ENCODE measurements around the gene SNCAIP. TPM values are rescaled to one million over a fixed set of nuclear protein-coding genes. Genes with fewer than 3 reads are reported as not detected.
"Not testable (repeated sequence)": the region's sequence is repeated elsewhere in the genome, so short reads cannot be mapped to it uniquely, and the experiment has no call there.

SNCAIP gene
- total RNA-seq, 4 donors from 2014 or later = 11.5 to 36.3 (median 15.2) TPM

- TF ChIP-seq CTCF (IDR thresholded peaks at IDR 0.05) = no peak
- no peak for ATAC-seq (ENCODE audit: low FRiP score)
- DNase-seq (ENCODE audit: low spot score) = no peak
Measured at GRCh38 chr5:122473138-122473843, 161.3 kb downstream of the SNCAIP start.

- no peak for ATAC-seq (ENCODE audit: low FRiP score)
Measured at GRCh38 chr5:122473941-122474340, 161.9 kb downstream of the SNCAIP start.

GRCh38 chr5:122478741-122479442 lies 166.9 kb downstream of the SNCAIP start:
- DNase-seq (ENCODE audit: low spot score) (no peak), ATAC-seq (ENCODE audit: low FRiP score) (peak; percentile 93)
- no peak for TF ChIP-seq CTCF (IDR thresholded peaks at IDR 0.05)

More at GRCh38 chr5:122473941-122474340, 161.9 kb downstream of the SNCAIP start:
- DNase-seq (ENCODE audit: low spot score) = no peak
- TF ChIP-seq CTCF (IDR thresholded peaks at IDR 0.05) = no peak

- DNase-seq (ENCODE audit: low spot score) (no peak), ATAC-seq (ENCODE audit: low FRiP score) (no peak)
- no peak for TF ChIP-seq CTCF (IDR thresholded peaks at IDR 0.05)
Measured at GRCh38 chr5:122480146-122480545, 168.1 kb downstream of the SNCAIP start.

- no peak for TF ChIP-seq CTCF (IDR thresholded peaks at IDR 0.05)
- no peak for DNase-seq (ENCODE audit: low spot score)
- ATAC-seq (ENCODE audit: low FRiP score) = no peak
Measured at GRCh38 chr5:122484103-122484502, 172.1 kb downstream of the SNCAIP start.

- no peak for DNase-seq (ENCODE audit: low spot score)
- ATAC-seq (ENCODE audit: low FRiP score) = no peak
- no peak for TF ChIP-seq CTCF (IDR thresholded peaks at IDR 0.05)
Measured at GRCh38 chr5:122485226-122485625, 173.2 kb downstream of the SNCAIP start.

GRCh38 chr5:122486616-122487015 lies 174.6 kb downstream of the SNCAIP start:
- DNase-seq (ENCODE audit: low spot score); ATAC-seq (ENCODE audit: low FRiP score): not testable (repeated sequence)

Measured in omental fat pad (tissue), 4 donors.